ENCODE data around the gene FAM174C.
"Not testable (repeated sequence)": the region's sequence is repeated elsewhere in the genome, so short reads cannot be mapped to it uniquely, and the experiment has no call there.

DNA sequence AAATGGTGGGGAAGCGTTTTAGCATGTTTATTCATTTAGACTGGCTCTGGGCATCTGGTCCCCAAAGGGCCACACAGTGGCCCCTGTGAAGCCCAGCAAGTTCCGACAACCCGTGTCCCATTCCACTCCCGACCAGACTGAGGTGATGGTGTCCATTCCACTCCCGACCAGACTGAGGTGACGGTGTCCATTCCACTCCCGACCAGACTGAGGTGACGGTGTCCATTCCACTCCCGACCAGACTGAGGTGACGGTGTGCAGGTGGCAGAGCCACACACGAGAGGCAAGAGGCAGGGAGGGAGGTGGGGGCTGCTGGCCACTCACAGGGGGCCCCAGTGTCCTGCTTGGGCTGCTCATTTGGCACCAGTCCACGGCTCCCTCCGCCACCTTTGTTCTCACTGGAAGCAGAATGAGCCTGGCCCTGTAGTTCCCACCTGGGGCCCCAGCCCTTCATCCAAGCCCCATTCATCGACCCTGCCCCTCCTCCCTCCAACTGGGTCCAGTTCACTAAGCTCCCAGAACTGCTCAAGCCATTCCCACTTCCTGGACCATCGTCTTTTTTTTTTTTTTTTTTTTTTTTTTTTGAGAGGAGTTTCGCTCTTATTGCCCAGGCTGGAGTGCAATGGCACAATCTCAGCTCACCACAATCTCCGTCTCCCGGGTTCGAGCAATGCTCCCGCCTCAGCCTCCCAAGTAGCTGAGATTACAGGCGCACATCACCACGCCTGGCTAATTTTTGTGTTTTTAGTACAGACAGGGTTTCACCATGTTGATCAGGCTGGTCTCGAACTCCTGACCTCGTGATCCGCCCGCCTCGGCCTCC lies 28.9 kb upstream of the FAM174C start:
- TF ChIP-seq, protein P1, sequence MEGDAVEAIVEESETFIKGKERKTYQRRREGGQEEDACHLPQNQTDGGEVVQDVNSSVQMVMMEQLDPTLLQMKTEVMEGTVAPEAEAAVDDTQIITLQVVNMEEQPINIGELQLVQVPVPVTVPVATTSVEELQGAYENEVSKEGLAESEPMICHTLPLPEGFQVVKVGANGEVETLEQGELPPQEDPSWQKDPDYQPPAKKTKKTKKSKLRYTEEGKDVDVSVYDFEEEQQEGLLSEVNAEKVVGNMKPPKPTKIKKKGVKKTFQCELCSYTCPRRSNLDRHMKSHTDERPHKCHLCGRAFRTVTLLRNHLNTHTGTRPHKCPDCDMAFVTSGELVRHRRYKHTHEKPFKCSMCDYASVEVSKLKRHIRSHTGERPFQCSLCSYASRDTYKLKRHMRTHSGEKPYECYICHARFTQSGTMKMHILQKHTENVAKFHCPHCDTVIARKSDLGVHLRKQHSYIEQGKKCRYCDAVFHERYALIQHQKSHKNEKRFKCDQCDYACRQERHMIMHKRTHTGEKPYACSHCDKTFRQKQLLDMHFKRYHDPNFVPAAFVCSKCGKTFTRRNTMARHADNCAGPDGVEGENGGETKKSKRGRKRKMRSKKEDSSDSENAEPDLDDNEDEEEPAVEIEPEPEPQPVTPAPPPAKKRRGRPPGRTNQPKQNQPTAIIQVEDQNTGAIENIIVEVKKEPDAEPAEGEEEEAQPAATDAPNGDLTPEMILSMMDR (IDR thresholded peaks at IDR 0.05; ENCODE audit: low read depth, low read length): not testable (repeated sequence)
- not testable (repeated sequence) for TF ChIP-seq EZH2phosphoT487 (IDR thresholded peaks at IDR 0.05; ENCODE audit: low read depth)

Data from OCI-LY3 (cell line).